Mesodermal cell (in vitro differentiated cells): ENCODE results near the gene NDUFAF5.

Source experiments
- H3K27ac ChIP-seq: 2 replicates; pipeline ENCODE4 v1.7.0; 2013; ENCODE audit warnings: mild to moderate bottlenecking, low read depth, low read length, moderate library complexity; ENCODE audit not compliant: severe bottlenecking
- H3K36me3 ChIP-seq: 2 replicates; pipeline ENCODE4 v1.7.1; 2013; ENCODE audit warnings: mild to moderate bottlenecking, low read length, moderate library complexity; ENCODE audit not compliant: control insufficient read depth, insufficient read depth
- H3K4me1 ChIP-seq: one replicate; pipeline ENCODE4 v1.7.1; 2013; ENCODE audit warnings: mild to moderate bottlenecking, low read length; ENCODE audit not compliant: insufficient read depth, control insufficient read depth, poor library complexity, severe bottlenecking
- H3K4me3 ChIP-seq: 2 replicates; pipeline ENCODE4 v1.7.0; 2013; ENCODE audit warnings: low read length, control low read depth, mild to moderate bottlenecking; ENCODE audit not compliant: insufficient read depth, poor library complexity, severe bottlenecking; ENCODE audit errors: extremely low read depth
- H3K9me3 ChIP-seq: 2 replicates; pipeline ENCODE4 v1.7.1; 2013; ENCODE audit warnings: mild to moderate bottlenecking, low read length, moderate library complexity; ENCODE audit not compliant: control insufficient read depth
- WGBS, 2 experiments: methylation state at CpG; one replicate each; pipeline ENCODE4 v1.1.5; 2013; ENCODE audit warnings: missing lambda C conversion rate in 2 of 2; ENCODE audit not compliant: insufficient coverage in 2 of 2; 5-methylcytosine and 5-hydroxymethylcytosine counted together

NDUFAF5 gene

DNA sequence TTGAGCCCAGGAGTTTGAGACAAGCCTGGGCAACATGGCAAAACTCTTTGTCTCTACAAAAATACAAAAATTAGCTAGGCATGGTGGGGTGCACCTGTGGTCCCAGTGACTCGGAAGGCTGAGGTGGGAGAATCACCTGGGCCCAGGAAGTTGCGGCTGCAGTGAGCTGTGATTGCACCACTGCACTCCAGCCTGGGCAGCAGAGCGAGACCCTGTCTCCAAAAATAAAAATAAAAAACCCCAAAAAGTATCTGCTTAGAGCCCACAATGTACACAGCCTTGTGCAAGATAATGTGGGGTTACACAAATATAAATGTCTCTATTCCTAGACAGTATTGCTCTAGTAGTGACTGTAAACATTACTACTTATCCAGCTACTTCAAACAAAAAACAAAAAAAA lies 6.0 kb upstream of the NDUFAF5 start:
- WGBS, 2 experiments = 100% methylated on average over 2 of the region's 3 CpGs; no CpG with 5 or more reads in 1 of the 2 experiments
- Histone ChIP-seq H3K27ac (no peak overlapping the region), H3K36me3 (peaks cover 75% of the 10 kb centered on the region)

DNA sequence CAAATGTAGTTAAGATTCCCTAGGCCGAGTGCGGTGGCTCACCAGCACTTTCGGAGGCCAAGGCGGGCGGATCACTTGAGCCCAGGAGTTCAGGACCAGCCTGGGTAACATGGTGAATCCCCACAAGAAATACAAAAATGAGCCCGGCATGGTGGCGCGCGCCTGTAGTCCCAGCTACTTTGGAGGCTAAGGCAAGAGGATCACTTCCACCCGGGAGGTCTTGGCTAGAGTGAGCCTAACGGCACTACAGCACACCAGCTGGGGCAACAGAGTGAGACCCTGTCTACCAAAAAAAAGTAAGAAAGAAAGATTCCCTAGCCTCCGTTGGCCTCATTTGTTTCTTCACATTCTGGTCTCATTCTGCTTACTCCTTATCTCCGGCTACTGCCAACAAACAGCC lies 1.3 kb upstream of the NDUFAF5 start:
- WGBS, 2 experiments = 92 to 95% methylated on average over 12 to 13 of the region's 13 CpGs
- H3K36me3 ChIP-seq = peaks cover 42% of the 10 kb centered on the region
- no peak overlapping the region for H3K27ac ChIP-seq
- peak overlapping the region; percentile 87 for H3K4me3 ChIP-seq
- H3K9me3 ChIP-seq = no peaks in the 10 kb centered on the region
- peaks cover 3% of the 10 kb centered on the region for H3K4me1 ChIP-seq

More for the DNA sequence above, 6.0 kb upstream of the NDUFAF5 start:
- H3K4me1 ChIP-seq = peaks cover 12% of the 10 kb centered on the region
- H3K9me3 ChIP-seq = no peaks in the 10 kb centered on the region
- no peak overlapping the region for H3K4me3 ChIP-seq

DNA sequence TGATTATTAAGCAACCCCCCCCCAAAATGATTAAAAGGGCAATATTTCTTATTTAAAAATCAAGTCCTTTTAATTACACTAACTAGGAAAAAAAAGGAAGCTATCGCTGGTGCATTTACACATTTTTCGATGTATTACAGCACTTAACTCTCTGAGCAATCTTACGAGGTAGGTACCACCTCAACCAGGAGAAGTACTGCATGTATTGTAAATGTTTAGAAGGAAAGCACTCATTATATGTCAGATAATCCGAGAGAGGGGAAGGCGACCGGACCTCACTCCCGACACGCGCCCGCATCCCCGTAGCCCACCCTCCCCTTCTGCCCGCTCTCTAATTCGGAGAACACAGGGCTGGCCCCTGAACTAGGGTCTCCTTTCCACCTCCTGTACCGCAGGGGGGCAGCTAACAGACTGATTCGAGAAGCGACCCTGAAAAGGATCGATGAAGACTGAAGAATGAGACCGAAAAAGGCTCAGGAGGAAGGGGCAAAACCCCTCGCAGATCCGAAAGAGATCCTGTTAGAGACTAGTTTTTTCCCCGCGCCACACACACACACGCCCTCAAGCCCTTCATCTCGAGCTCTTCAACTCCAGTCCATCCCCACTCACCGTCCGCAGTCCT lies 446 bp upstream of the NDUFAF5 start:
- Histone ChIP-seq H3K27ac (peak overlapping the region; percentile 75), H3K9me3 (no peaks in the 10 kb centered on the region), H3K4me3 (peak overlapping the region; percentile 87), H3K4me1 (peaks cover 3% of the 10 kb centered on the region), H3K36me3 (peaks cover 43% of the 10 kb centered on the region)
- 0% methylated on average over 10 to 15 of the region's 26 CpGs for WGBS, 2 experiments

DNA sequence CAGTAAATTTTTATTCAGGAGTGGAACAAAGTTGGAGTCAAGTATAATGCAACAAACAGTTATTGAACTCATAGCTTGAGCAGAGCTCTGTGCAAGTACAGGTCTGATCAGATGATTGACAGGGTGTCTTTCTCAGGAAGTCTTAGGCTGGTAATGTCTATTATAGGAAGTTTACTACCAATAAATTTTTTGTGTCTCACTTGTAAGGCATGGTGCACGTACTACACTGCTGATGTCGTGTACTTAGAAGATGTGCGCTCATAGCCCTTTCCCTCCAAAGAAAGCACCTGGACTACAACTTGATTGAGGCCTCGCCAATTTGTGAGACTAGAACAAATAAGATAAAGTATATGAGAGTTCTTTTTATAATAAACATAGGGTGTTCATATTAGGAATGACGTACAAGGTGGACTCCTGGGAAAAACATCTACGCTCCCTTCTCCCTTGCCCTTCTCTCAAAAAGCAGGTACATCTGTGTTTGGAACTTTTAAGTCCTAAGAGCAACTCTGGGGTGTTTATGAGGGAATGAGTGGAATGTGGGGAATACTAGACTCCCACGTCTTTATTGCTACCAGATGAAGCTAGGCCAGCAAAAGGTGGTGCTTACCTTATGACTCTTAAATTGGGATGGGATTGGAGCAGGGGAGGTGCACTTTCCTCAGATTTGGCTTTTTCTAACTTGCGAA lies 1.5 kb downstream of the NDUFAF5 start:
- Histone ChIP-seq H3K4me3 (peak overlapping the region; percentile 87), H3K36me3 (peaks cover 43% of the 10 kb centered on the region), H3K4me1 (peaks cover 3% of the 10 kb centered on the region), H3K27ac (no peak overlapping the region), H3K9me3 (no peaks in the 10 kb centered on the region)
- WGBS, 2 experiments = 77 to 80% methylated on average over 2 to 3 of the region's 8 CpGs

DNA sequence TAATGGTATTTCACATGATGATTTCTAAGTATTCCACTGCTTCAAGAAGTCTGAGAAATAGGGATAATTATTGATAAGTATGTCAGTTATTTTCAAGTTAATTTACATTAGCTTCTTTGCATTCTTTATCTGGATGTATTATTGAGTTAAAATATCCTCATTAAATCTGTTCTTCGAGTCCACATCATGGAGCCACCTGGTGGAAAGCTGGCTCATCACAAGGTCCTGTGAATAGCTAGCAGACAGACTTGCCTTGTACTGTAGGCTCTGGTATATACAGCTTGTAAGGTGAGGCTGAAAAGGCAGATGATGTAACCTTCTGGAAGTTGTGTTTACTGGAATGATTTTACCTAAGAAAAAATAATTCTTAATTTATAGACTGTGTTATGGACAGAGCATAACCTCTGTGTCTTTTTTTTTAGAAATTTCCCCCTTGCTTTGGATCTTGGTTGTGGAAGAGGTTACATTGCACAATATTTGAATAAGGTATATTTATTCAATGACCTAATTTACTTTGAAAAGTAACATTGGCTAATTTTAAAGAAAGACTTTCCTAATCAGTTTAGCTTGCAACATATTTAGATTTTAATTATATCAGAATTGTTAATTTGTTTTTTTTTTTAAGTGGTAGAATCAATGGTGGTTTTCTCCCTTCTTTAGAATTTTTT lies 3.5 kb downstream of the NDUFAF5 start:
- no CpG with 5 or more reads among the region's 1 CpG for WGBS, 2 experiments
- no peak overlapping the region for H3K4me3 ChIP-seq
- H3K36me3 ChIP-seq = peaks cover 44% of the 10 kb centered on the region

DNA sequence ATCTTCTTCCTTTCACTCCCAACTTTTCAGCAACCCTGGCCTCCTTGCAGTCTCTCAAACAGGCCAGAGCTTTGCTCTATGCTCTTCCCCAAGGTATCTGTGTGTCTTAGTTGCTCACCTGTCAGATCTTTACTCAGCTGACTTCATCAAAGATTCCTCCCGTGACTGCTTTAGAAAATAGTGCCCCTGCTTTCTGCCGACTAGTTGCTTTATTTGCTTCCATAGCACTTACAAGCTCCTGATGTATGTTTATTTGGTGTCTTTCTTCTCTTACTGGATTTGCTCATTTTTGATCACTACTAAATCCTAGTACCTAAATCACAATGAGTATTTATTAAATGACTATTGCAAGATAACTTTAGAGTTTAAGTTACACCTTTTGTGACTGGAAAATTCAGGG lies 5.9 kb downstream of the NDUFAF5 start:
- Histone ChIP-seq H3K27ac (no peak overlapping the region), H3K4me3 (no peak overlapping the region), H3K36me3 (peaks cover 66% of the 10 kb centered on the region), H3K4me1 (no peaks in the 10 kb centered on the region), H3K9me3 (no peaks in the 10 kb centered on the region)
- WGBS, 2 experiments = 100% methylated on average over 1 of the region's 2 CpGs; no CpG with 5 or more reads in 1 of the 2 experiments

More for the DNA sequence above, 3.5 kb downstream of the NDUFAF5 start:
- no peak overlapping the region for H3K27ac ChIP-seq
- no peaks in the 10 kb centered on the region for H3K9me3 ChIP-seq
- peaks cover 3% of the 10 kb centered on the region for H3K4me1 ChIP-seq

DNA sequence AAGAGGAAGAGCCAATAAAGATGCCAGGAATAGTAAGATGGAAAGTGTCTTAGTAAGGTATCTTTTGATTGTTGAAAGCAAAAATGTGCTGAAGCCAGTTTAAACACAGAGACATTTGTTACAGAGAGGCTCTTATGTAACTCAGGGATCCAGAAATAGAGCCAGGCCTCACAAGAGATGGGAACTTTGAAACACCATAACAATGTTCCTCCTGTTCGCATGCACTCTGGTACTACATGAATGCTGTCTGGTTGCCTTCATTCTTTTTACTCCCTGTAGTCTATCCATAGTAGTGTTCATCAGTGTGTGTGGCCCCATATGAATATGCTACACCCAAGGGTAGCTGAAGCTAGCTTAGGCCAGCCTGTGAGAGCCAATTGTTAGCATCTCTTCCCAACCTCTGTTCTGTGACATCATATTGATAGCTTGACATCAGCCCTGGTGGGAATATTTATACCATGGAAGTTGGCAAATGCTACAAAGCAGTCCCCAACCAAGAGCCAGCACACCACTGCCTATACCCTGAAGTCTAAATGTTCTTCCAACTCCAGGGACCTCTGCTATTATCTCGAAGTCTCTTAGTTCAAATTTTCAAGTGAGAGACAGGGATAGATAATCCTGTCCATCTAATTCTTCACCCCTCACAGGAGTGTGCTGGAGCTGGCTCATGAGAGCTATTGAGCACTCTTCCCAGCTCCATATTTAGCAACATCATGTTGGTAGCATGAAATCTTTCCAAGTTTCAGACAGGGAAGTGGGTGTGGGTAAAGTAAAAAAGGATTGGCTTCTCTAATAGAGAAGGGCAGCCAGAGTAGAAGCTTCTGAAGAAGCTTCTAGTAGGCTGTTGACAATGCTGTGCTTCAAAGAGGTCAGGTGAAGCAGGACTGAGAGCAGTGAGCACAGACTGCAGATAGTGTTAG lies 7.0 kb downstream of the NDUFAF5 start:
- H3K36me3 ChIP-seq = peaks cover 77% of the 10 kb centered on the region

DNA sequence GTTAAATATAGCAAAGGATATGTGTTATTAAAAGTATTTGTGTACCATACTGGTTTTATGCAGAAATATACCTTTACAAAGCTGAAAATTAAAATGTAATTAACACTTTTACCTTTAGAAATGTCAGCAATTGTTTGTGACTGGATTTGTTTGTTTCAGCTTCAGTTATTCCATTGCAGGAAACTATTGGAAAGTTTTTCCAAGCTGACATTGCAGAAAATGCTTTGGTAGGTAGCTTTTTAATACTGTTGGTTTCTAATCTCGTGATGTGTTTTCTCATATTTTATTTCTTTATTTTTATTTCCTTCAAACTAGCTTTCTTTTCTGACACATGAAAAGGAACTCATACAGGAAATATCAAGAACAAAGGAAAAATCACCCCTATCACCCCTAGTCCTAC lies 8.2 kb downstream of the NDUFAF5 start:
- no peak overlapping the region for H3K4me3 ChIP-seq
- no peaks in the 10 kb centered on the region for H3K4me1 ChIP-seq
- no CpG with 5 or more reads among the region's 1 CpG for WGBS, 2 experiments
- peaks cover 81% of the 10 kb centered on the region for H3K36me3 ChIP-seq
- H3K9me3 ChIP-seq = no peaks in the 10 kb centered on the region
- no peak overlapping the region for H3K27ac ChIP-seq

More for the DNA sequence above, 7.0 kb downstream of the NDUFAF5 start:
- Histone ChIP-seq H3K27ac (no peak overlapping the region), H3K9me3 (no peaks in the 10 kb centered on the region), H3K4me3 (no peak overlapping the region), H3K4me1 (no peaks in the 10 kb centered on the region)
- WGBS, 2 experiments = 100% methylated on average over 1 of the region's 2 CpGs; no CpG with 5 or more reads in 1 of the 2 experiments

DNA sequence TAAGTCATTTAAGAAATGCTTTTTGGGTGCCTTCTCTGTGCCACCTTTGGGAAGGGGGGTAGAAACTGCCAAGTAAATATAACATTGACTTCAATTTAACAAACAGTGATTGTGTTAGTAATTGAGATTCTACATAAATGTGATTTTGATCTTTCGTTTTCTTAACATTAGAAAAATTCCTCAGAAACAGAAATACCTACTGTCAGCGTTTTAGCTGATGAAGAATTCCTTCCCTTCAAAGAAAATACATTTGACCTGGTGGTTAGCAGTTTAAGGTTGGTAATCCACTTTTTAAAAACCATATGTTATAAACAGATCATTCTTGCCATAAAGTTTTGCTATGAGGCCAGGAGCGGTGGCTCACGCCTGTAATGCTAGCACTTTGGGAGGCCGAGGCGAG lies 9.8 kb downstream of the NDUFAF5 start:
- H3K36me3 ChIP-seq = peaks cover 85% of the 10 kb centered on the region
- no peaks in the 10 kb centered on the region for H3K4me1 ChIP-seq
- H3K27ac ChIP-seq = no peak overlapping the region
- H3K9me3 ChIP-seq = no peaks in the 10 kb centered on the region
- 96 to 100% methylated on average over 4 of the region's 6 CpGs for WGBS, 2 experiments
- H3K4me3 ChIP-seq = no peak overlapping the region

DNA sequence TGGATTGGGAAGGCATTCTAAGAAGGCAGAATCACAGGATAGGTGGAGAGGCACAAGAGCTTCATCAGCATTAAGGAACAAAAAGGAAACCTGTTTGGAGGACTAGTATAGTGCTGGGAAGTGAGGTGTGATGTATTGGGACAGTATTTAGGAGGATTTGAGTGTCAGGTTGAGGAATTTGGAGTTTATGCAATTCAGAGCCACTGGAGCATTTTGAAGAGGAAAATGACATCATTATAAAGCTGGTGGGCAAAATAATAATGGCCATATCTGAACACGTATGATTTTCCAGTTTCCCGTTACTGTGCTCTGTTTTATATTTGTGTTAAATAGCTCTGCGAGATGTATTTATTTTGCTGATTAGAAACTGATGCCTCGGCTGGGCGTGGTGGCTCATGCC lies 14.2 kb downstream of the NDUFAF5 start:
- H3K4me3 ChIP-seq = no peak overlapping the region
- 94 to 96% methylated on average over 4 to 5 of the region's 5 CpGs for WGBS, 2 experiments
- H3K36me3 ChIP-seq = peaks cover 78% of the 10 kb centered on the region
- H3K4me1 ChIP-seq = no peaks in the 10 kb centered on the region
- no peaks in the 10 kb centered on the region for H3K9me3 ChIP-seq
- no peak overlapping the region for H3K27ac ChIP-seq
